H1 (cell line): ENCODE data around the gene ZNF689. TPM values are rescaled to one million over a fixed set of nuclear protein-coding genes. Genes with fewer than 3 reads are reported as not detected.

Experiments
- ATF3 ChIP-seq: IDR thresholded peaks from 2 replicates; pipeline ENCODE4 v1.6.1; 2011; ENCODE audit warnings: low read depth, mild to moderate bottlenecking, low read length; ENCODE audit not compliant: insufficient read depth
- BRCA1 ChIP-seq: IDR thresholded peaks from 2 replicates; pipeline ENCODE4 v1.6.1; 2012; ENCODE audit warnings: low read depth, low read length, improper control_type of control experiment
- CEBPB ChIP-seq: IDR thresholded peaks from 2 replicates; pipeline ENCODE4 v1.6.1; 2012; ENCODE audit warnings: low read depth, low read length
- EGR1 ChIP-seq: IDR thresholded peaks from 2 replicates; pipeline ENCODE4 v1.6.1; 2011; ENCODE audit warnings: low read depth, low read length, borderline replicate concordance
- HDAC2 ChIP-seq, 2 experiments: fragments of 300-600 bp in 1 of 2; sonication (generic) in 1 of 2; IDR thresholded peaks; 2 replicates each; pipeline ENCODE4 v1.6.1; 2011 to 2012; ENCODE audit warnings: low read depth in 2 of 2, low read length in 2 of 2, mild to moderate bottlenecking in 2 of 2, moderate library complexity in 2 of 2, borderline replicate concordance in 1 of 2, inconsistent platforms in 1 of 2
- HDAC6 ChIP-seq: IDR thresholded peaks from one replicate; pipeline ENCODE4 v1.7.1; 2012; ENCODE audit warnings: low read depth, mild to moderate bottlenecking, inconsistent platforms, low read length, moderate library complexity
- JUN ChIP-seq: IDR thresholded peaks from 2 replicates; pipeline ENCODE4 v1.6.1; 2011; ENCODE audit warnings: low read depth, mild to moderate bottlenecking, improper control_type of control experiment, low read length
- JUND ChIP-seq: IDR thresholded peaks from 2 replicates; pipeline ENCODE4 v1.6.1; 2011; ENCODE audit warnings: mild to moderate bottlenecking, improper control_type of control experiment, low read length
- KDM1A ChIP-seq: fragments of 200-600, 300-600 bp; sonication (generic); IDR thresholded peaks from 2 replicates; pipeline ENCODE4 v1.7.1; 2016; ENCODE audit warnings: mild to moderate bottlenecking, low read length, borderline replicate concordance
- MAFK ChIP-seq: IDR thresholded peaks from 2 replicates; pipeline ENCODE4 v1.6.1; 2012; ENCODE audit warnings: low read depth, mild to moderate bottlenecking, improper control_type of control experiment, low read length
- MAX ChIP-seq: IDR thresholded peaks from 2 replicates; pipeline ENCODE4 v1.6.1; 2012; ENCODE audit warnings: inconsistent platforms
- NRF1 ChIP-seq: IDR thresholded peaks from 2 replicates; pipeline ENCODE4 v1.6.1; 2011; ENCODE audit warnings: mild to moderate bottlenecking, low read depth, low read length, improper control_type of control experiment
- POLR2AphosphoS5 ChIP-seq: IDR thresholded peaks from 2 replicates; pipeline ENCODE4 v1.6.1; 2011; ENCODE audit warnings: low read depth, low read length
- RBBP5 ChIP-seq: IDR thresholded peaks from 2 replicates; pipeline ENCODE4 v1.7.1; 2012; ENCODE audit warnings: low read depth, mild to moderate bottlenecking, inconsistent platforms, low read length, moderate library complexity, borderline replicate concordance
- SIN3A ChIP-seq, 2 experiments: IDR thresholded peaks in 1 of 2; conservative IDR thresholded peaks in 1 of 2; 2 replicates each; pipeline ENCODE4 v1.6.1; 2011 to 2012; ENCODE audit warnings: low read length in 2 of 2, improper control_type of control experiment in 1 of 2, low read depth in 1 of 2, mild to moderate bottlenecking in 1 of 2
- SRF ChIP-seq: IDR thresholded peaks from 2 replicates; pipeline ENCODE4 v1.6.1; 2011; ENCODE audit warnings: mild to moderate bottlenecking, low read depth, low read length, moderate library complexity
- USF2 ChIP-seq: IDR thresholded peaks from 2 replicates; pipeline ENCODE4 v1.6.1; 2011; ENCODE audit warnings: low read length, improper control_type of control experiment
- polyA plus RNA-seq, 7 experiments: library from polyadenylated mRNA; depleted of rRNA in 3 of 7; stranded (reverse) in 5 of 7; unstranded in 2 of 7; fragments of >200 nt in 5 of 7; fragments of 200-250 nt in 2 of 7; gene quantifications; 1 replicate in 5 of 7; 2 replicates in 1 of 7; 4 replicates in 1 of 7; pipeline versions ENCODE4 v1.2.1 to v1.2.3, GENCODE V29; 2011 to 2013; ENCODE audit warnings: missing spikeins in 2 of 7, mixed read lengths in 2 of 7
- total RNA-seq: library from RNA; stranded (reverse); fragmentation: NEBNext Ultra II Directional; extraction: Animal tissue kit (Norgen Biotek cat#: 25700); gene quantifications from 2 replicates; pipeline ENCODE4 v1.2.1, GENCODE V29; 2021

The ZNF689 gene
- total and polyA plus RNA-seq, 2 of the 8 experiments (the other 6 are each of a cell fraction or from before 2014, with no cell fraction given) = 14.3 to 15.3 TPM

GRCh38 chr16:30557957-30558788, 52.0 kb downstream of the ZNF689 start, which contains the start of gene ZNF764 (continued):
- TF ChIP-seq JUN (no peak), NRF1 (no peak), USF2 (no peak), SRF (no peak), SIN3A (conservative IDR thresholded peaks at IDR 0.05 in 1 of 2, IDR thresholded peaks at IDR 0.05 in 1 of 2; ENCODE audit: low read depth in 1 of 2, low read length in 2 of 2) (peak; percentile 52 to 71; a peak in 1 of 4 replicates), BRCA1 (no peak), HDAC6 (no peak), HDAC2 (IDR thresholded peaks at IDR 0.05; ENCODE audit: borderline replicate concordance in 1 of 2, low read depth in 2 of 2, low read length in 2 of 2) (peak in 1 of 2 experiments; percentile 81; a peak in 1 of 4 replicates), MAFK (no peak), ATF3 (no peak), MAX (peak; percentile 3), POLR2AphosphoS5 (no peak), RBBP5 (peak; percentile 86), CEBPB (no peak), KDM1A (peak; percentile 23; the same call in 1 of the 2 replicates), JUND (peak; percentile 78), EGR1 (peak; percentile 47; the same call in 1 of the 2 replicates)
